HG02884 (cell line): ENCODE data around the gene DIAPH2.
"Not testable (repeated sequence)": the region's sequence is repeated elsewhere in the genome, so short reads cannot be mapped to it uniquely, and the experiment has no call there.

Experiments used
- ATAC-seq: cut with Tn5 transposase; IDR thresholded peaks from one replicate; pipeline ENCODE4 v1.9.1; 2021; ENCODE audit warnings: mild to moderate bottlenecking, moderate library complexity; ENCODE audit not compliant: unreplicated experiment

The DIAPH2 gene

GRCh38 chrX:96714393-96714792 lies 29.8 kb downstream of the DIAPH2 start:
- ATAC-seq, result not testable (repeated sequence)

- no peak for ATAC-seq
These were observed 30.8 kb downstream of the DIAPH2 start for GRCh38 chrX:96715481-96715880.

GRCh38 chrX:96719161-96719875 lies 34.7 kb downstream of the DIAPH2 start:
- ATAC-seq, result no peak

- ATAC-seq, result peak; percentile 100
These were observed 36.7 kb downstream of the DIAPH2 start for GRCh38 chrX:96721354-96721753.

- ATAC-seq, result no peak
These were observed 38.1 kb downstream of the DIAPH2 start for GRCh38 chrX:96722781-96723180.

GRCh38 chrX:96729053-96729452 lies 44.4 kb downstream of the DIAPH2 start:
- ATAC-seq, result no peak

- no peak for ATAC-seq
These were observed 45.4 kb downstream of the DIAPH2 start for GRCh38 chrX:96729868-96730643.

- not testable (repeated sequence) for ATAC-seq
These were observed 46.4 kb downstream of the DIAPH2 start for GRCh38 chrX:96731000-96731399.

- ATAC-seq, result no peak
These were observed 58.9 kb downstream of the DIAPH2 start for GRCh38 chrX:96743367-96744073.

GRCh38 chrX:96752781-96753180 lies 68.1 kb downstream of the DIAPH2 start:
- ATAC-seq, result no peak

- ATAC-seq, result no peak
These were observed 68.6 kb downstream of the DIAPH2 start for GRCh38 chrX:96753230-96753629.

GRCh38 chrX:96756491-96756890 lies 71.8 kb downstream of the DIAPH2 start:
- ATAC-seq, result no peak

GRCh38 chrX:96761566-96761965 lies 76.9 kb downstream of the DIAPH2 start:
- ATAC-seq, result no peak

- no peak for ATAC-seq
These were observed 79.0 kb downstream of the DIAPH2 start for GRCh38 chrX:96763608-96764007.

- ATAC-seq, result peak; percentile 77
These were observed 80.2 kb downstream of the DIAPH2 start for GRCh38 chrX:96764864-96765263.

- ATAC-seq, result no peak
These were observed 85.7 kb downstream of the DIAPH2 start for GRCh38 chrX:96770315-96770714.

GRCh38 chrX:96771486-96771885 lies 86.8 kb downstream of the DIAPH2 start:
- no peak for ATAC-seq

GRCh38 chrX:96774116-96774515 lies 89.5 kb downstream of the DIAPH2 start:
- ATAC-seq, result no peak

GRCh38 chrX:96776966-96777365 lies 92.3 kb downstream of the DIAPH2 start:
- no peak for ATAC-seq

- ATAC-seq, result no peak
These were observed 106.9 kb downstream of the DIAPH2 start for GRCh38 chrX:96791559-96791958.

- no peak for ATAC-seq
These were observed 107.4 kb downstream of the DIAPH2 start for GRCh38 chrX:96792047-96792446.

GRCh38 chrX:96798982-96799381 lies 114.3 kb downstream of the DIAPH2 start:
- ATAC-seq, result no peak
